Left lobe of liver (tissue), 2 donors: ENCODE results near the gene MYG1. TPM values are rescaled to one million over a fixed set of nuclear protein-coding genes. Genes with fewer than 3 reads are reported as not detected.

Source experiments
- ATAC-seq: fragments of 200-7000 bp; cut with Tn5 transposase; one replicate; pipeline ENCODE4 v1.9.1; 2020; ENCODE audit warnings: mild to moderate bottlenecking, moderate library complexity
- DNase-seq: peaks from one replicate; pipeline ENCODE4 v3.0.0-alpha.2; 2020; ENCODE audit warnings: low spot score
- total RNA-seq: library from RNA; stranded (reverse); gene quantifications from one replicate; pipeline ENCODE4 v1.2.1, GENCODE V29; 2021
- donor health status: DM: no; HTN: no; CAD: no; lungs with moderate emphysema.
- donor health status: DM: no; HTN: yes; CAD: no.

Gene MYG1
- total RNA-seq, 1 donor from 2014 or later: 24.0 TPM

- DNase-seq (peak; percentile 83), ATAC-seq (peak; percentile 100)
Observed at GRCh38 chr12:53352331-53353256, 53.1 kb downstream of the MYG1 start.

- ATAC-seq: peak; percentile 12
- DNase-seq: no peak
Observed at GRCh38 chr12:53353257-53353655, 53.8 kb downstream of the MYG1 start.

- no peak for DNase-seq
- no peak for ATAC-seq
Observed at GRCh38 chr12:53355121-53355520, 55.6 kb downstream of the MYG1 start.

Other genes starting within 250 kb of the MYG1 start
- gene TNS2, start 249.6 kb upstream of the MYG1 start, total RNA-seq: 146 TPM
- gene SPRYD3, start 220.3 kb upstream of the MYG1 start, total RNA-seq: 16.2 TPM
- 5.2 TPM for gene IGFBP6, start 202.0 kb upstream of the MYG1 start, total RNA-seq
- 0.25 TPM for gene SOAT2, start 196.2 kb upstream of the MYG1 start, total RNA-seq
- gene ZNF740, start 119.0 kb upstream of the MYG1 start, total RNA-seq: 25.9 TPM
- 53.6 TPM for gene CSAD, start 118.8 kb upstream of the MYG1 start, total RNA-seq
- gene ITGB7, start 92.4 kb upstream of the MYG1 start, total RNA-seq: 8.6 TPM
- gene RARG, start 67.5 kb upstream of the MYG1 start, total RNA-seq: 2.5 TPM
- gene ESPL1, start 31.4 kb upstream of the MYG1 start, total RNA-seq: 0.73 TPM
- 114 TPM for gene PFDN5, start 4.2 kb upstream of the MYG1 start, total RNA-seq
- gene AAAS, start 21.9 kb downstream of the MYG1 start, total RNA-seq: 28.2 TPM
- not detected for gene SP7, start 36.7 kb downstream of the MYG1 start, total RNA-seq
- 24.5 TPM for gene SP1, start 80.5 kb downstream of the MYG1 start, total RNA-seq
- 0.78 TPM for gene AMHR2, start 124.2 kb downstream of the MYG1 start, total RNA-seq
- gene PRR13, start 142.0 kb downstream of the MYG1 start, total RNA-seq: 69.9 TPM
- 338 TPM for gene PCBP2, start 152.4 kb downstream of the MYG1 start, total RNA-seq
- 1.4 TPM for gene MAP3K12, start 199.8 kb downstream of the MYG1 start, total RNA-seq
- 22.3 TPM for gene TARBP2, start 201.6 kb downstream of the MYG1 start, total RNA-seq
- not detected for gene NPFF, start 207.8 kb downstream of the MYG1 start, total RNA-seq